A673 (cell line): ENCODE results near the gene MORN5. TPM values are rescaled to one million over a fixed set of nuclear protein-coding genes. Genes with fewer than 3 reads are reported as not detected.

Source experiments
- BruUV-seq: library from RNA; stranded (reverse); fragments of 400-500 nt; replicated peaks from 2 replicates; lab custom pipeline; 2021; lab: Mats Ljungman, UMichigan
- CTCF ChIA-PET: fragments of 300-600 bp; sonication (Branson Sonifier 250); formaldehyde crosslinking; loops from one replicate; lab custom pipeline; 2022; ENCODE audit warnings: antibody characterized with exemption; lab: Charles Lee
- POLR2A ChIA-PET: fragments of 300-600 bp; sonication (Branson Sonifier 250); formaldehyde crosslinking; loops from one replicate; lab custom pipeline; 2022; ENCODE audit warnings: antibody characterized with exemption; ENCODE audit not compliant: low non-redundant PET; lab: Charles Lee
- DNase-seq: peaks from one replicate; pipeline ENCODE4 v3.0.0-alpha.2; 2015; ENCODE audit warnings: low spot score
- H3K27ac ChIP-seq: fragments of 200-600 bp; sonication (generic); 2 replicates; pipeline ENCODE4 v1.5.1; 2016; ENCODE audit warnings: mixed run types, low read depth, mild to moderate bottlenecking, mixed read lengths, antibody characterized with exemption, low read length; ENCODE audit not compliant: poor library complexity, severe bottlenecking
- H3K27me3 ChIP-seq: fragments of 200-600 bp; sonication (generic); replicated peaks from 2 replicates; pipeline ENCODE4 v1.6.1; 2017; ENCODE audit warnings: mixed run types, low read depth, mild to moderate bottlenecking, mixed read lengths, antibody characterized with exemption, low read length; ENCODE audit not compliant: insufficient read depth, poor library complexity
- H3K36me3 ChIP-seq: fragments of 200-600 bp; sonication (generic); 2 replicates; pipeline ENCODE4 v1.6.1; 2016; ENCODE audit warnings: mixed run types, mild to moderate bottlenecking, mixed read lengths, antibody characterized with exemption, low read length; ENCODE audit not compliant: insufficient read depth, poor library complexity, severe bottlenecking
- H3K4me1 ChIP-seq: fragments of 200-600 bp; sonication (generic); 2 replicates; pipeline ENCODE4 v1.6.1; 2017; ENCODE audit warnings: mixed run types, mild to moderate bottlenecking, mixed read lengths, antibody characterized with exemption, low read length; ENCODE audit not compliant: insufficient read depth, poor library complexity, severe bottlenecking
- H3K4me3 ChIP-seq: fragments of 200-600 bp; sonication (generic); 2 replicates; pipeline ENCODE4 v1.5.1; 2016; ENCODE audit warnings: low read depth, mixed run types, mild to moderate bottlenecking, mixed read lengths, low read length; ENCODE audit not compliant: poor library complexity, severe bottlenecking
- H3K9me3 ChIP-seq: fragments of 200-600 bp; sonication (generic); 2 replicates; pipeline ENCODE4 v1.6.1; 2016; ENCODE audit warnings: mixed run types, low read depth, mild to moderate bottlenecking, mixed read lengths, antibody characterized with exemption, low read length; ENCODE audit not compliant: poor library complexity, severe bottlenecking
- CTCF ChIP-seq: fragments of 300-800, 200-600 bp; sonication (generic); conservative IDR thresholded peaks from 2 replicates; pipeline ENCODE4 v1.5.1; 2017; ENCODE audit warnings: low read depth, mild to moderate bottlenecking, antibody characterized with exemption, low read length, moderate library complexity, mixed read lengths
- EZH2 ChIP-seq: fragments of 200-600 bp; sonication (generic); IDR thresholded peaks from 2 replicates; pipeline ENCODE4 v1.6.1; 2017; ENCODE audit warnings: borderline replicate concordance, low read depth, mild to moderate bottlenecking, mixed read lengths, antibody characterized with exemption, low read length; ENCODE audit not compliant: poor library complexity, severe bottlenecking
- intact Hi-C: fragments of 100-400 bp; cut with micrococcal nuclease; formaldehyde crosslinking; loops from one replicate; pipeline ENCODE4 v1.10.0; 2022; ENCODE audit not compliant: unreplicated experiment
- total RNA-seq: library from RNA; stranded (reverse); gene quantifications from 2 replicates; pipeline ENCODE4 v1.2.3, GENCODE V29; 2021

Gene MORN5
- total RNA-seq, 1 experiment from 2014 or later, result not detected

GRCh38 chr9:122112238-122112637 is 47.5 kb upstream of the MORN5 start:
- Histone ChIP-seq H3K4me3 (no peak overlapping the region), H3K9me3 (no peaks in the 10 kb centered on the region), H3K27ac (no peak overlapping the region), H3K27me3 (no peaks in the 10 kb centered on the region), H3K36me3 (no peaks in the 10 kb centered on the region), H3K4me1 (no peaks in the 10 kb centered on the region)
- DNase-seq, result no peak
- intact Hi-C loops, result no loop called here
- POLR2A ChIA-PET, result no interaction called here
- TF ChIP-seq CTCF (no peak), EZH2 (no peak)
- CTCF ChIA-PET, result no interaction called here
- BruUV-seq, result no TSS peak

GRCh38 chr9:122113574-122113973 is 46.1 kb upstream of the MORN5 start:
- no peak for TF ChIP-seq CTCF
- no peak for TF ChIP-seq EZH2
- no TSS peak for BruUV-seq
- Histone ChIP-seq H3K9me3 (no peaks in the 10 kb centered on the region), H3K4me1 (no peaks in the 10 kb centered on the region), H3K27me3 (no peaks in the 10 kb centered on the region), H3K36me3 (no peaks in the 10 kb centered on the region), H3K4me3 (no peak overlapping the region), H3K27ac (no peak overlapping the region)
- intact Hi-C loops, result no loop called here
- CTCF ChIA-PET, result interaction anchor here (0.5 kb wide), 1 partner anchor 535 kb away, joined by 3 read pairs; no protein-coding TSS in a partner anchor
- POLR2A ChIA-PET, result no interaction called here
- DNase-seq, result no peak

GRCh38 chr9:122115176-122116035 is 44.3 kb upstream of the MORN5 start:
- intact Hi-C loops, result no loop called here
- no peak for DNase-seq
- POLR2A ChIA-PET, result interaction anchor here (0.6 kb wide), 1 partner anchor 696 kb away, joined by 7 read pairs; no protein-coding TSS in a partner anchor

More at GRCh38 chr9:122115176-122116035, 44.3 kb upstream of the MORN5 start:
- TF ChIP-seq EZH2 (no peak), CTCF (no peak)
- CTCF ChIA-PET, result no interaction called here
- Histone ChIP-seq H3K27ac (no peak overlapping the region), H3K4me3 (no peak overlapping the region), H3K4me1 (no peaks in the 10 kb centered on the region), H3K36me3 (no peaks in the 10 kb centered on the region), H3K27me3 (no peaks in the 10 kb centered on the region), H3K9me3 (no peaks in the 10 kb centered on the region)
- no TSS peak for BruUV-seq
